Heart left ventricle (tissue), 16 donors: ENCODE measurements around the gene CFAP251. TPM values are rescaled to one million over a fixed set of nuclear protein-coding genes. Genes with fewer than 3 reads are reported as not detected.

Experiments
- ATAC-seq, 4 donors: fragments of 200-7000 bp; cut with Tn5 transposase; one replicate each; pipeline ENCODE4 v1.9.1; 2020 to 2022; ENCODE audit warnings: moderate library complexity in 4 of 4, mild to moderate bottlenecking in 3 of 4, moderate number of reproducible peaks in 1 of 4
- DNase-seq, 5 donors: peaks; one replicate each; pipeline ENCODE4 v3.0.0-alpha.2; 2020
- H3K27ac ChIP-seq, 12 donors: fragments of 200-600 bp; sonication (generic) in 4 of 12; one replicate each; pipeline versions ENCODE4 v1.5.0 to v1.8.0; 2016 to 2022; ENCODE audit warnings: mild to moderate bottlenecking in 2 of 12
- H3K27me3 ChIP-seq, 9 donors: fragments of 200-600 bp; sonication (generic) in 2 of 9; one replicate each; pipeline versions ENCODE4 v1.5.1 to v1.8.0; 2016 to 2022; ENCODE audit warnings: mild to moderate bottlenecking in 3 of 9
- H3K36me3 ChIP-seq, 9 donors: fragments of 200-600 bp; sonication (generic) in 2 of 9; one replicate each; pipeline versions ENCODE4 v1.5.0 to v1.8.0; 2018 to 2022; ENCODE audit warnings: mild to moderate bottlenecking in 2 of 9
- H3K4me1 ChIP-seq, 12 donors: fragments of 200-600 bp; sonication (generic) in 4 of 12; one replicate each; pipeline versions ENCODE4 v1.5.0 to v1.8.0; 2016 to 2022; ENCODE audit warnings: mild to moderate bottlenecking in 3 of 12
- H3K4me3 ChIP-seq, 12 donors: fragments of 200-600 bp; sonication (generic) in 4 of 12; one replicate each; pipeline versions ENCODE4 v1.5.0 to v1.8.0; 2017 to 2022; ENCODE audit warnings: mild to moderate bottlenecking in 9 of 12, moderate library complexity in 4 of 12
- H3K9me3 ChIP-seq, 12 donors: fragments of 200-600 bp; sonication (generic) in 4 of 12; one replicate each; pipeline versions ENCODE4 v1.5.0 to v1.8.0; 2016 to 2022; ENCODE audit warnings: mild to moderate bottlenecking in 1 of 12
- POLR2A ChIP-seq, 2 donors: fragments of 450-650 bp; IDR thresholded peaks; one replicate each; pipeline ENCODE4 v1.6.1; 2017; ENCODE audit warnings: antibody characterized with exemption in 2 of 2, mild to moderate bottlenecking in 2 of 2, moderate library complexity in 2 of 2
- WGBS, 4 donors: extraction: QIAGEN DNeasy Blood & Tissue Kit in 2 of 4; methylation state at CpG; one replicate each; pipeline versions ENCODE4 v1.1.5 to v1.1.7; 2013 to 2018; 5-methylcytosine and 5-hydroxymethylcytosine counted together
- intact Hi-C, 10 donors: fragments of 100-400 bp; cut with DNase I; formaldehyde crosslinking; loops; one replicate each; pipeline versions ENCODE4 v1.11.1 to v1.14.2; 2022
- polyA plus RNA-seq, 2 donors: library from polyadenylated mRNA; stranded (reverse); fragments of 200-250 nt; gene quantifications; one replicate each; pipeline ENCODE4 v1.2.3, GENCODE V29; 2013
- total RNA-seq, 9 donors: library from RNA; depleted of rRNA in 2 of 9; stranded (reverse); fragments of >200 nt in 2 of 9; fragmentation: NEBNext Ultra II Directional in 3 of 9; extraction: Animal tissue kit (Norgen Biotek cat#: 25700) in 3 of 9; gene quantifications; one replicate each; pipeline versions ENCODE4 v1.1.0 to v1.2.4, GENCODE V29; 2016 to 2023
- TF ChIP-seq, protein P1 (sequence below), 12 donors: fragments of 200-600 bp; sonication (generic) in 4 of 12; IDR thresholded peaks; one replicate each; pipeline versions ENCODE4 v1.5.0 to v1.8.0; 2018 to 2022; ENCODE audit warnings: antibody characterized with exemption in 12 of 12, mild to moderate bottlenecking in 5 of 12
- donor health status: ischemic (EF 13 %, LVEDD 7.1; RV severe dilation, severe dysfunction).
- donor health status: healthy with polysubstance abuse.
- donor health status: DM: no; HTN: yes; CAD: no.
- donor health status: DM: no; HTN: no; CAD: no.
- donor health status: ischemic (EF 25% LVEDD 6.9; RV normal size, moderate dysfunction).
- donor health status: ischemic (EF 25% LVEDD 5.7; RV mildly dilated, moderate dysfunction).
- donor health status: healthy.
- donor health status: DM: yes; HTN: yes; CAD: no.
- donor health status: ischemic (EF 35%, LVEDD 5.7; RV mildly dilated, moderate dysfunction).
- donor health status: nonischemic (EF 11% LVEDD 7.7; RV severe dilation, severe dysfunction).
- donor health status: DM: yes; HTN: yes; CAD: no.
- donor health status: PGD.
- donor health status: ischemic (EF 29% LVEDD 5.4; RV normal size, mild dysfunction).
- donor health status: nonischemic (EF 23%, LVEDD 6.1; RV moderate dilation, normal function).

Gene CFAP251
- total and polyA plus RNA-seq, 11 donors: 0.60 to 8.0 (median 1.4) TPM

DNA sequence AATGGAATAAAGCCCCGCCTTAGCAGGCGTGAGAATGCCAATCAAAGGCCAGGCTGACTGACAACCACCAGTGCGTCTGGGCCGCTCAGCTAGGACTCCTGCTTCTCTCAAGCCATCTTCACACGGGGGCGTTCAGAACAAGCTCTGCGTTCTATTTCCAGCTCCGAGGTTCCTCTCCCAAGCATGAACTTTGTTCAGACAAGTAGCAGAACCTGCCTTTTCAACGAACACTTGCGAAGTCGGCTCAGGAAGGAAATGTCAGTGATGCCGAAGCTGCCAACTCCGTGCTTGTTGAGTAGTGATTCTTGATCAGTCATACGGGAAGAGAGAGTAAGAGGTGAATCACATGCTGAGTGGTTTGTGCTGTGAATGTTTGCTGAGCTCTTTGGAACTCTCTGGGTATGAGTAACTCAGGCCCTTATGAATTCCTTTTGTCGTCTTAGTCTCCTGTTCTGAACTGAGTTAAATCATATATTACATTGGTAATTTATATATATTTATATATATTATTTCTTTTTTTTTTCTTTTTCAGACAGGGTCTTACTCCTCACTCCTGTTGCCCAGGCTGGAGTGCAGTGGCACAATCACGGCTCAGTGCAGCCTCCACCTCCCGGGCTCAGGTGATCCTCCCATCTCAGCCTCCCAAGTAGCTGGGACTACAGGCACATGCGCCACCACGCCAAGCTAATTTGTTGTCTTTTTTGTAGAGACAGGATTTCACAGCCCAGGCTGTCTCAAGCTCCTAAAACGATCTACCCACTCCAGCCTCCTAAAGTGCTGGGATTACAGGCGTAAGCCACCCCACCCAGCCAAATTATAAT, 73.9 kb downstream of the CFAP251 start:
- intact Hi-C loops: no loop called here
- TF ChIP-seq, protein P1, sequence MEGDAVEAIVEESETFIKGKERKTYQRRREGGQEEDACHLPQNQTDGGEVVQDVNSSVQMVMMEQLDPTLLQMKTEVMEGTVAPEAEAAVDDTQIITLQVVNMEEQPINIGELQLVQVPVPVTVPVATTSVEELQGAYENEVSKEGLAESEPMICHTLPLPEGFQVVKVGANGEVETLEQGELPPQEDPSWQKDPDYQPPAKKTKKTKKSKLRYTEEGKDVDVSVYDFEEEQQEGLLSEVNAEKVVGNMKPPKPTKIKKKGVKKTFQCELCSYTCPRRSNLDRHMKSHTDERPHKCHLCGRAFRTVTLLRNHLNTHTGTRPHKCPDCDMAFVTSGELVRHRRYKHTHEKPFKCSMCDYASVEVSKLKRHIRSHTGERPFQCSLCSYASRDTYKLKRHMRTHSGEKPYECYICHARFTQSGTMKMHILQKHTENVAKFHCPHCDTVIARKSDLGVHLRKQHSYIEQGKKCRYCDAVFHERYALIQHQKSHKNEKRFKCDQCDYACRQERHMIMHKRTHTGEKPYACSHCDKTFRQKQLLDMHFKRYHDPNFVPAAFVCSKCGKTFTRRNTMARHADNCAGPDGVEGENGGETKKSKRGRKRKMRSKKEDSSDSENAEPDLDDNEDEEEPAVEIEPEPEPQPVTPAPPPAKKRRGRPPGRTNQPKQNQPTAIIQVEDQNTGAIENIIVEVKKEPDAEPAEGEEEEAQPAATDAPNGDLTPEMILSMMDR (IDR thresholded peaks at IDR 0.05): no peak
- TF ChIP-seq POLR2A (IDR thresholded peaks at IDR 0.05): no peak
- DNase-seq: peak in 2 of 5 donors; percentile 56 to 63
- ATAC-seq: peak in 3 of 4 donors; percentile 56 to 81 (median 79)
- no peaks in the 10 kb centered on the region for H3K27me3 ChIP-seq
- H3K4me3 ChIP-seq: no peak overlapping the region
- H3K4me1 ChIP-seq: peaks cover 0 to 15% (median 0%) of the 10 kb centered on the region in 12 donors
- WGBS, 4 donors: 48 to 57% (median 54%) methylated on average over 21 of the region's 21 CpGs
- H3K27ac ChIP-seq: peak overlapping the region in 9 of 12 donors; percentile 1 to 73 (median 47)
- no peaks in the 10 kb centered on the region for H3K9me3 ChIP-seq
- no peaks in the 10 kb centered on the region for H3K36me3 ChIP-seq

- H3K27ac ChIP-seq: peak overlapping the region in 4 of 12 donors; percentile 16 to 66 (median 42)
- peak; percentile 28 to 81 (median 69) for ATAC-seq
- DNase-seq: peak in 2 of 5 donors; percentile 24 to 39
- no peaks in the 10 kb centered on the region for H3K36me3 ChIP-seq
- peaks cover 0 to 15% (median 0%) of the 10 kb centered on the region in 12 donors for H3K4me1 ChIP-seq
- 21 to 29% (median 25%) methylated on average over 9 of the region's 9 CpGs for WGBS, 4 donors
- peak overlapping the region in 1 of 12 donors; percentile 9 for H3K4me3 ChIP-seq
- H3K27me3 ChIP-seq: no peaks in the 10 kb centered on the region
- H3K9me3 ChIP-seq: peaks cover 0 to 11% (median 0%) of the 10 kb centered on the region in 12 donors
- TF ChIP-seq, protein P1 (IDR thresholded peaks at IDR 0.05): no peak
- no peak for TF ChIP-seq POLR2A (IDR thresholded peaks at IDR 0.05)
- intact Hi-C loops: no loop called here
Observed at GRCh38 chr12:121996050-121996944, 77.9 kb downstream of the CFAP251 start.

- Histone ChIP-seq H3K9me3 (peaks cover 0 to 11% (median 0%) of the 10 kb centered on the region in 12 donors), H3K36me3 (no peaks in the 10 kb centered on the region), H3K27ac (peak overlapping the region in 4 of 12 donors; percentile 16 to 66 (median 42)), H3K4me1 (peaks cover 0 to 15% (median 0%) of the 10 kb centered on the region in 12 donors), H3K4me3 (no peak overlapping the region), H3K27me3 (no peaks in the 10 kb centered on the region)
- intact Hi-C loops: no loop called here
- TF ChIP-seq, protein P1 (IDR thresholded peaks at IDR 0.05): no peak
- no peak for TF ChIP-seq POLR2A (IDR thresholded peaks at IDR 0.05)
- ATAC-seq (peak; percentile 47 to 71 (median 61)), DNase-seq (no peak)
- WGBS, 4 donors: 45 to 62% (median 54%) methylated on average over 13 of the region's 13 CpGs
Observed at GRCh38 chr12:121996945-121997612, 78.7 kb downstream of the CFAP251 start.
